Sigmoid colon (tissue), 7 donors: ENCODE results near the gene SOX30. TPM values are rescaled to one million over a fixed set of nuclear protein-coding genes. Genes with fewer than 3 reads are reported as not detected.

Experiments
- DNase-seq: peaks from one replicate; pipeline ENCODE4 v3.0.0-alpha.2; 2019
- H3K27ac ChIP-seq, 4 donors: fragments of 200-600 bp; sonication (generic); one replicate each; pipeline ENCODE4 v1.5.1; 2016 to 2019; ENCODE audit warnings: mild to moderate bottlenecking in 1 of 4
- H3K27me3 ChIP-seq, 3 donors: fragments of 200-600 bp; sonication (generic); one replicate each; pipeline ENCODE4 v1.5.1; 2019; ENCODE audit warnings: mild to moderate bottlenecking in 1 of 3
- H3K36me3 ChIP-seq, 4 donors: fragments of 200-600 bp; sonication (generic); one replicate each; pipeline ENCODE4 v1.5.1; 2016 to 2019
- H3K4me1 ChIP-seq, 4 donors: fragments of 200-600 bp; sonication (generic); one replicate each; pipeline ENCODE4 v1.5.1; 2017 to 2019
- H3K4me3 ChIP-seq, 4 donors: fragments of 200-600 bp; sonication (generic); one replicate each; pipeline ENCODE4 v1.5.1; 2017 to 2019; ENCODE audit warnings: mild to moderate bottlenecking in 2 of 4, moderate library complexity in 1 of 4
- H3K9me3 ChIP-seq, 4 donors: fragments of 200-600 bp in 3 of 4; sonication (generic) in 3 of 4; one replicate each; pipeline versions ENCODE4 v1.5.1 to v1.6.1; 2013 to 2019
- CTCF ChIP-seq, 4 experiments: fragments of 450-650 bp in 3 of 4; fragments of 200-600 bp in 1 of 4; IDR thresholded peaks; one replicate each; pipeline ENCODE4 v1.5.1; 2016 to 2019; ENCODE audit warnings: antibody characterized with exemption in 4 of 4, mild to moderate bottlenecking in 3 of 4, moderate library complexity in 2 of 4
- EP300 ChIP-seq, 4 donors: sonication (generic); formaldehyde crosslinking; IDR thresholded peaks; one replicate each; pipeline ENCODE4 v1.6.1; 2017; ENCODE audit warnings: antibody characterized with exemption in 4 of 4
- POLR2A ChIP-seq, 2 donors: fragments of 450-650 bp; IDR thresholded peaks; one replicate each; pipeline ENCODE4 v1.6.1; 2016; ENCODE audit warnings: antibody characterized with exemption in 2 of 2, mild to moderate bottlenecking in 2 of 2, moderate library complexity in 2 of 2
- POLR2AphosphoS5 ChIP-seq, 4 donors: sonication (generic); formaldehyde crosslinking; IDR thresholded peaks; one replicate each; pipeline ENCODE4 v1.6.1; 2017; ENCODE audit warnings: antibody characterized with exemption in 4 of 4
- WGBS, 2 donors: extraction: QIAGEN DNeasy Blood & Tissue Kit; methylation state at CpG; one replicate each; pipeline ENCODE4 v1.1.7; 2013; 5-methylcytosine and 5-hydroxymethylcytosine counted together
- intact Hi-C: fragments of 100-400 bp; cut with DNase I; formaldehyde crosslinking; loops from one replicate; pipeline ENCODE4 v1.15.1; 2023
- polyA plus RNA-seq, 3 donors: library from polyadenylated mRNA; stranded (reverse); fragments of 200-250 nt; gene quantifications; one replicate each; pipeline ENCODE4 v1.2.3, GENCODE V29; 2013
- total RNA-seq, 4 donors: library from RNA; depleted of rRNA; stranded (reverse); fragments of >200 nt; gene quantifications; one replicate each; pipeline ENCODE4 v1.1.0, GENCODE V29; 2016
- donor health status: healthy with polysubstance abuse.
- donor health status: Bipolar disorder and iron deficiency.
- donor health status: healthy.

SOX30 gene
- total and polyA plus RNA-seq, 7 donors: 0.12 to 0.55 (median 0.33) TPM; not detected in 4

- no peaks in the 10 kb centered on the region for H3K36me3 ChIP-seq
- no peak for TF ChIP-seq POLR2A (IDR thresholded peaks at IDR 0.05)
- TF ChIP-seq CTCF (IDR thresholded peaks at IDR 0.05): no peak
- TF ChIP-seq EP300 (IDR thresholded peaks at IDR 0.05): no peak
- TF ChIP-seq POLR2AphosphoS5 (IDR thresholded peaks at IDR 0.05): no peak
- H3K4me1 ChIP-seq: no peaks in the 10 kb centered on the region
- intact Hi-C loops: no loop called here
- H3K27me3 ChIP-seq: no peaks in the 10 kb centered on the region
- no peak overlapping the region for H3K27ac ChIP-seq
- WGBS, 2 donors: 61 to 88% methylated on average over 4 of the region's 4 CpGs
- no peak overlapping the region for H3K4me3 ChIP-seq
- H3K9me3 ChIP-seq: no peaks in the 10 kb centered on the region
- no peak for DNase-seq
Measured at GRCh38 chr5:157602505-157602904, 49.7 kb downstream of the SOX30 start.

- no peak for DNase-seq
- 98% methylated on average over 1 of the region's 1 CpG for WGBS, 2 donors
- no peak for TF ChIP-seq CTCF (IDR thresholded peaks at IDR 0.05)
- Histone ChIP-seq H3K27ac (no peak overlapping the region), H3K36me3 (no peaks in the 10 kb centered on the region), H3K27me3 (no peaks in the 10 kb centered on the region), H3K4me3 (no peak overlapping the region), H3K4me1 (no peaks in the 10 kb centered on the region), H3K9me3 (no peaks in the 10 kb centered on the region)
- intact Hi-C loops: no loop called here
Measured at GRCh38 chr5:157600252-157600651, 52.0 kb downstream of the SOX30 start.

- no peaks in the 10 kb centered on the region for H3K4me1 ChIP-seq
- TF ChIP-seq CTCF (IDR thresholded peaks at IDR 0.05) (no peak), POLR2AphosphoS5 (IDR thresholded peaks at IDR 0.05) (no peak), EP300 (IDR thresholded peaks at IDR 0.05) (no peak), POLR2A (IDR thresholded peaks at IDR 0.05) (no peak)
- no peak overlapping the region for H3K4me3 ChIP-seq
- no peaks in the 10 kb centered on the region for H3K9me3 ChIP-seq
- DNase-seq: no peak
- 67 to 81% methylated on average over 3 of the region's 3 CpGs for WGBS, 2 donors
- no peaks in the 10 kb centered on the region for H3K36me3 ChIP-seq
- no peaks in the 10 kb centered on the region for H3K27me3 ChIP-seq
- intact Hi-C loops: no loop called here
- H3K27ac ChIP-seq: no peak overlapping the region
Measured at GRCh38 chr5:157599565-157599964, 52.7 kb downstream of the SOX30 start.

- Histone ChIP-seq H3K36me3 (no peaks in the 10 kb centered on the region), H3K4me3 (no peak overlapping the region), H3K27me3 (no peaks in the 10 kb centered on the region), H3K4me1 (no peaks in the 10 kb centered on the region), H3K9me3 (no peaks in the 10 kb centered on the region), H3K27ac (no peak overlapping the region)
- whole genome bisulfite sequencing, 2 donors: 67 to 87% methylated on average over 2 of the region's 2 CpGs
- intact Hi-C loops: no loop called here
- DNase-seq: no peak
- TF ChIP-seq EP300 (IDR thresholded peaks at IDR 0.05): no peak
- TF ChIP-seq POLR2A (IDR thresholded peaks at IDR 0.05): no peak
- no peak for TF ChIP-seq POLR2AphosphoS5 (IDR thresholded peaks at IDR 0.05)
- no peak for TF ChIP-seq CTCF (IDR thresholded peaks at IDR 0.05)
Measured at GRCh38 chr5:157598350-157598936, 53.8 kb downstream of the SOX30 start.

GRCh38 chr5:157597277-157597676 is 55.0 kb downstream of the SOX30 start:
- DNase-seq: no peak
- no peak overlapping the region for H3K27ac ChIP-seq
- no peaks in the 10 kb centered on the region for H3K36me3 ChIP-seq
- H3K9me3 ChIP-seq: no peaks in the 10 kb centered on the region
- WGBS, 2 donors: 65 to 82% methylated on average over 1 of the region's 1 CpG
- no peaks in the 10 kb centered on the region for H3K4me1 ChIP-seq
- H3K27me3 ChIP-seq: no peaks in the 10 kb centered on the region
- intact Hi-C loops: no loop called here
- TF ChIP-seq POLR2A (IDR thresholded peaks at IDR 0.05) (no peak), POLR2AphosphoS5 (IDR thresholded peaks at IDR 0.05) (no peak), EP300 (IDR thresholded peaks at IDR 0.05) (no peak), CTCF (IDR thresholded peaks at IDR 0.05) (no peak)
- H3K4me3 ChIP-seq: no peak overlapping the region
